Measurements from ENCODE around the gene SPNS1.
"Not testable (repeated sequence)": the region's sequence is repeated elsewhere in the genome, so short reads cannot be mapped to it uniquely, and the experiment has no call there.

Gene SPNS1, protein sequence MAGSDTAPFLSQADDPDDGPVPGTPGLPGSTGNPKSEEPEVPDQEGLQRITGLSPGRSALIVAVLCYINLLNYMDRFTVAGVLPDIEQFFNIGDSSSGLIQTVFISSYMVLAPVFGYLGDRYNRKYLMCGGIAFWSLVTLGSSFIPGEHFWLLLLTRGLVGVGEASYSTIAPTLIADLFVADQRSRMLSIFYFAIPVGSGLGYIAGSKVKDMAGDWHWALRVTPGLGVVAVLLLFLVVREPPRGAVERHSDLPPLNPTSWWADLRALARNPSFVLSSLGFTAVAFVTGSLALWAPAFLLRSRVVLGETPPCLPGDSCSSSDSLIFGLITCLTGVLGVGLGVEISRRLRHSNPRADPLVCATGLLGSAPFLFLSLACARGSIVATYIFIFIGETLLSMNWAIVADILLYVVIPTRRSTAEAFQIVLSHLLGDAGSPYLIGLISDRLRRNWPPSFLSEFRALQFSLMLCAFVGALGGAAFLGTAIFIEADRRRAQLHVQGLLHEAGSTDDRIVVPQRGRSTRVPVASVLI

DNA sequence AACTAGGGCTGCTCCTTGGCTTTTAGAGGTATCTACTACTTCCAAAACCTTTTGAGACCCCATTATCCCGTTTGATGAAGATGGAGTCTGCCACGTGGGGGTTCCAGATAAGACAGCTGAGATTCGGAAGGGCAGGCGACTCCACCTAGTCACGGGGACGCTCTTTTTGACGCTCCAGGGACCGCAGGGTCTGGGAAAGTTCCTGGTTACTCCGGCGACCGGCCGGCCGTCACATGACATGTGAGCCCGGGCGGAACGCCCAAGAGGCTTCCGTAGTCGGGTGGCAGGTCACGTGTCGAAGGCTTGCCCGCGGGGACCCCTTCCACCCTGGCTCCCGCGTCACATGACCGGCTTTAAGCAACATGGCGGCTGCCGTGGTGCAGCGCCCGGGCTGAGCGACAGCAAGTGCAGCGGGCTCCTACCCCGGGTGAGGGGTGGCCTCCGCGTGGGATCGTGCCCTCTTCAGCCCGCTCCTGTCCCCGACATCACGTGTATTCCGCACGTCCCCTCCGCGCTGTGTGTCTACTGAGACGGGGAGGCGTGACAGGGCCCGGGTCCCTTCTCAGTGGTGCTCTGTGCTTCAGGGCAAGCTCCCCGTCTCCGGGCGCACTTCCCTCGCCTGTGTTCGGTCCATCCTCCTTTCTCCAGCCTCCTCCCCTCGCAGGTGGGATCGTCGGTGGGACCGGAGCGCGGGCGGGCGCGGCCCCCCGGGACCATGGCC lies at the start of gene SPNS1:
Gene SPNS1, plus strand, starts transcription at position 342 of the 721 bp plus-strand sequence. Its CDS starts 374 bp downstream, at position 716.
- TF ChIP-seq, protein P1, sequence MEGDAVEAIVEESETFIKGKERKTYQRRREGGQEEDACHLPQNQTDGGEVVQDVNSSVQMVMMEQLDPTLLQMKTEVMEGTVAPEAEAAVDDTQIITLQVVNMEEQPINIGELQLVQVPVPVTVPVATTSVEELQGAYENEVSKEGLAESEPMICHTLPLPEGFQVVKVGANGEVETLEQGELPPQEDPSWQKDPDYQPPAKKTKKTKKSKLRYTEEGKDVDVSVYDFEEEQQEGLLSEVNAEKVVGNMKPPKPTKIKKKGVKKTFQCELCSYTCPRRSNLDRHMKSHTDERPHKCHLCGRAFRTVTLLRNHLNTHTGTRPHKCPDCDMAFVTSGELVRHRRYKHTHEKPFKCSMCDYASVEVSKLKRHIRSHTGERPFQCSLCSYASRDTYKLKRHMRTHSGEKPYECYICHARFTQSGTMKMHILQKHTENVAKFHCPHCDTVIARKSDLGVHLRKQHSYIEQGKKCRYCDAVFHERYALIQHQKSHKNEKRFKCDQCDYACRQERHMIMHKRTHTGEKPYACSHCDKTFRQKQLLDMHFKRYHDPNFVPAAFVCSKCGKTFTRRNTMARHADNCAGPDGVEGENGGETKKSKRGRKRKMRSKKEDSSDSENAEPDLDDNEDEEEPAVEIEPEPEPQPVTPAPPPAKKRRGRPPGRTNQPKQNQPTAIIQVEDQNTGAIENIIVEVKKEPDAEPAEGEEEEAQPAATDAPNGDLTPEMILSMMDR (IDR thresholded peaks at IDR 0.05) = no peak
- H3K36me3 ChIP-seq = no peaks in the 10 kb centered on the region
- peak within 1 kb of the TSS; percentile 85 to 94 for H3K4me3 ChIP-seq (ENCODE audit: low read depth in 1 of 2, low read length in 1 of 2)
- peak within 1 kb of the TSS; percentile 68 for H3K27ac ChIP-seq
- no peaks in the 10 kb centered on the region for H3K9me3 ChIP-seq
- no peaks in the 10 kb centered on the region for H3K27me3 ChIP-seq
- H3K4me1 ChIP-seq (ENCODE audit: control insufficient read depth in 1 of 2, insufficient read depth in 1 of 2, low read depth in 1 of 2, low read length in 1 of 2) = peaks cover 46 to 49% of the 10 kb centered on the region in 2 experiments

DNA sequence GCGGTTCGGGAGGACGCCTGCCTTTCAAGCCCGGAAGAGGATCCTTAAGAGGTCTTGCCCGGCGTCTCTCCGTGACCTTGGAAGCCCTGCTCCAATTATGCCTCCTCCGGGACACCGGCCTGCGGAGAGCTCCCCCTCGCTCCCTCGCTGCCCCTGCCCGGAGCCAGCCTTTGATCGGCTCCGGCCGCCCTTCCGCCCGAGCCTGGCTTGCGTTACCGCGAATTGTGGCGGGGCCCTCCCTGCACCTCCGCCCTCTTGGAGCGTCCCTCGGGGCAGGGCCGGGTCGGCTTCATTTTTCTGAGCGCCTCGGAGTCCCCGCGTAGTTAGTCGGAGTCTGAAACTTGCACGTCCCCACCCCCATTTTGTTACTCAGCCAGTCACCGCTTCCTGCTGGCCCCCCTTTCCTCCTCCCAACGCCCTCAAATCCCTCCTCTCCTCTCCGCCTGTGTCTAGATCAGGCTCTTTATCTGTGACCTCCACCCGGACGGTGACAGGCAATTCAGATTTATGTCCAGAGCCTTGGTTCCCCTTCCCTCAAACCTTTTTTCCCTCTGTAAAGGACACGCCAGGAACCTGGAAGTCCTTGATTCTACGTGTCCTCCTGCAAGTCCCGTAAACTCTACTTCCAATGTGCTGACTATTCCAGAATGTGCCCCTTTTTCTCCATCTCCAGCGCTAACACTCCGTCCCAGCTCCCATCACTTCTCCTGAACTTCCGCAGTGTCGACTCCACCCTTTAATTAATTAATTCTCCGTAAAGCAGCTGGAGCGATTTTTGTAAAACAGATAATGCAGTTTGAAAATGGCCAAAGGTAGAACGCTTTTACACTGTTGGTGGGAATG lies 49.0 kb upstream of the SPNS1 start:
- H3K4me1 ChIP-seq (ENCODE audit: control insufficient read depth in 1 of 2, insufficient read depth in 1 of 2, low read depth in 1 of 2, low read length in 1 of 2) = peaks cover 14% of the 10 kb centered on the region in 2 experiments
- peak overlapping the region; percentile 94 for H3K27ac ChIP-seq
- H3K9me3 ChIP-seq = no peaks in the 10 kb centered on the region
- no peaks in the 10 kb centered on the region for H3K27me3 ChIP-seq
- peaks cover 4% of the 10 kb centered on the region for H3K36me3 ChIP-seq
- TF ChIP-seq, protein P1 (IDR thresholded peaks at IDR 0.05) = no peak
- peak overlapping the region; percentile 91 to 94 for H3K4me3 ChIP-seq (ENCODE audit: low read depth in 1 of 2, low read length in 1 of 2)

DNA sequence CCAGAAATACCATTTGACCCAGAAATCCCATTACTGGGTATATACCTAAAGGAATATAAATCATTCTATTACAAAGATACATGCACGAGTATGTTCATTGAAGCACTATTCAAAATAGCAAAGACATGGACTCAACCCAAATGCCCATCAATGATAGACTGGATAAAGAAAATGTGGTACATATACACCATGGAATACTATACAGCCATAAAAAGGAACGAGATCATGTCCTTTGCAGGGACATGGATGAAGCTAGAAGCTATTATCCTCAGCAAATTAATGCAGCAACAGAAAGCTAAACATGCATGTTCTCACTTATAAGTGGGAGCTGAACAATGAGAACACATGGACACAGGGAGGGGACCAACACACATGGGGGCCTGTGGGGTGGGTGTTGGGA lies 48.3 kb upstream of the SPNS1 start:
- Histone ChIP-seq H3K4me1 (ENCODE audit: control insufficient read depth in 1 of 2, insufficient read depth in 1 of 2, low read depth in 1 of 2, low read length in 1 of 2) (peaks cover 14 to 16% of the 10 kb centered on the region in 2 experiments), H3K4me3 (ENCODE audit: low read depth in 1 of 2, low read length in 1 of 2) (peak overlapping the region in 1 of 2 experiments; percentile 94), H3K27ac (peak overlapping the region; percentile 94)
- H3K27me3 ChIP-seq, H3K9me3 ChIP-seq, H3K36me3 ChIP-seq: not testable (repeated sequence)

DNA sequence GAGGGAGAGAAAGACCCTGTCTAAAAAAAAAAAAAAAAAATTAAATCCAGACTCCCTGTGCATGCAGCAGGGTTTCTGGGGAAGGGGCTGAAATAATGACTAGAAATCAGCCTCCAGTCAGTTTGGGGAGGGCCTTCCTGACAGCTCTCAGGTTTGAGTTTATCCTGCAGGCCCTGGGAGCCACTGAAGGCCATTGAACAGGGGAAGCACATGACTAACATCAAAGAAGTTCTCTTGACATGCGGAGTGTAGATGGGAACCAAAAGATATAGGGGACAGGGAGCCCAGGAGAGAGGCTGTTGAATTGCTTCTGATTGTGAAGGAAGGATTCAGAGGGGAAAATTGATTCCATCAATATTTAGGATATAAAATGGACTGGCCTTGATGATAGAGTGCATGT lies 46.8 kb upstream of the SPNS1 start:
- H3K9me3 ChIP-seq = no peaks in the 10 kb centered on the region
- peaks cover 4% of the 10 kb centered on the region for H3K36me3 ChIP-seq
- peaks cover 14 to 16% of the 10 kb centered on the region in 2 experiments for H3K4me1 ChIP-seq (ENCODE audit: control insufficient read depth in 1 of 2, insufficient read depth in 1 of 2, low read depth in 1 of 2, low read length in 1 of 2)
- no peaks in the 10 kb centered on the region for H3K27me3 ChIP-seq
- TF ChIP-seq, protein P1 (IDR thresholded peaks at IDR 0.05) = no peak
- no peak overlapping the region for H3K27ac ChIP-seq
- no peak overlapping the region for H3K4me3 ChIP-seq (ENCODE audit: low read depth in 1 of 2, low read length in 1 of 2)

DNA sequence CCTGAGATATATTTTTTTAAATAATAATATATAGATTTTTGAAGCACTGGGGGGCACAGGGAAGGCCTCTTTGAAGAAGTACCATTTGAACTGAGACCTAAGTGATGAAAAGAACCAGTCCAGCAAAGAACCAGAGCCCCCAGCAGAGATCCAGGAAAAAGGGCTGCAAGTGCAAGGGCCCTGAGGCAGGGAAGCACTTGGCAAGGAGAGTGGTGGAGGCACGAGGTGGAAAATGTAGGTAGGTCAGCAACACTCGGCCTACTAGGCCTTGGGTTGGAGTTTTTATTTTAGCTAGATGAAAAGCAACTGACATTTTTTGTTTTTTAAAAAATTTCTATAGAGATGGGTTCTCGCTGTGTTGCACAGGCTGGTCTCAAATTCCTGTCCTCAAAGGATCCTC lies 44.4 kb upstream of the SPNS1 start:
- Histone ChIP-seq H3K4me1 (ENCODE audit: control insufficient read depth in 1 of 2, insufficient read depth in 1 of 2, low read depth in 1 of 2, low read length in 1 of 2) (peaks cover 8 to 12% of the 10 kb centered on the region in 2 experiments), H3K4me3 (ENCODE audit: low read depth in 1 of 2, low read length in 1 of 2) (no peak overlapping the region), H3K27ac (no peak overlapping the region), H3K27me3 (no peaks in the 10 kb centered on the region), H3K36me3 (no peaks in the 10 kb centered on the region), H3K9me3 (no peaks in the 10 kb centered on the region)
- TF ChIP-seq, protein P1 (IDR thresholded peaks at IDR 0.05) = no peak
